Smooth muscle cell of the brain vasculature (primary cell): Measurements from ENCODE around the gene FBXW4.
A peak's percentile ranks its signal among the peaks of the same experiment; 100 is the strongest.

Experiments used
- DNase-seq: peaks from one replicate; pipeline ENCODE4 v3.0.0-alpha.2; 2012; ENCODE audit warnings: low read depth, low spot score

Gene FBXW4

GRCh38 chr10:101585841-101586240 lies 109.1 kb downstream of the FBXW4 start:
- DNase-seq, result no peak

- DNase-seq, result no peak
These were observed 114.2 kb downstream of the FBXW4 start for GRCh38 chr10:101580486-101581399.

GRCh38 chr10:101579516-101579870 lies 115.5 kb downstream of the FBXW4 start:
- no peak for DNase-seq

GRCh38 chr10:101578803-101579515 lies 116.0 kb downstream of the FBXW4 start:
- no peak for DNase-seq

- no peak for DNase-seq
These were observed 116.8 kb downstream of the FBXW4 start for GRCh38 chr10:101578192-101578591.

- DNase-seq, result no peak
These were observed 117.7 kb downstream of the FBXW4 start for GRCh38 chr10:101577121-101577871.

- DNase-seq, result no peak
These were observed 118.6 kb downstream of the FBXW4 start for GRCh38 chr10:101576211-101576863.

GRCh38 chr10:101575580-101576210 lies 119.3 kb downstream of the FBXW4 start:
- DNase-seq, result no peak

GRCh38 chr10:101575091-101575490 lies 119.9 kb downstream of the FBXW4 start:
- DNase-seq, result no peak

- no peak for DNase-seq
These were observed 120.9 kb downstream of the FBXW4 start for GRCh38 chr10:101573885-101574753.

GRCh38 chr10:101572785-101573184 lies 122.2 kb downstream of the FBXW4 start:
- no peak for DNase-seq

- no peak for DNase-seq
These were observed 122.8 kb downstream of the FBXW4 start for GRCh38 chr10:101572126-101572525.

GRCh38 chr10:101571271-101571925 lies 123.6 kb downstream of the FBXW4 start:
- DNase-seq, result no peak

- DNase-seq, result no peak
These were observed 124.3 kb downstream of the FBXW4 start for GRCh38 chr10:101570428-101571270.

GRCh38 chr10:101569622-101570427 lies 125.1 kb downstream of the FBXW4 start:
- peak; percentile 18 for DNase-seq

GRCh38 chr10:101569323-101569621 lies 125.7 kb downstream of the FBXW4 start:
- DNase-seq, result no peak

- DNase-seq, result no peak
These were observed 126.8 kb downstream of the FBXW4 start for GRCh38 chr10:101568054-101568745.
